ENCODE measurements around the gene GLI3.

Gene GLI3

DNA sequence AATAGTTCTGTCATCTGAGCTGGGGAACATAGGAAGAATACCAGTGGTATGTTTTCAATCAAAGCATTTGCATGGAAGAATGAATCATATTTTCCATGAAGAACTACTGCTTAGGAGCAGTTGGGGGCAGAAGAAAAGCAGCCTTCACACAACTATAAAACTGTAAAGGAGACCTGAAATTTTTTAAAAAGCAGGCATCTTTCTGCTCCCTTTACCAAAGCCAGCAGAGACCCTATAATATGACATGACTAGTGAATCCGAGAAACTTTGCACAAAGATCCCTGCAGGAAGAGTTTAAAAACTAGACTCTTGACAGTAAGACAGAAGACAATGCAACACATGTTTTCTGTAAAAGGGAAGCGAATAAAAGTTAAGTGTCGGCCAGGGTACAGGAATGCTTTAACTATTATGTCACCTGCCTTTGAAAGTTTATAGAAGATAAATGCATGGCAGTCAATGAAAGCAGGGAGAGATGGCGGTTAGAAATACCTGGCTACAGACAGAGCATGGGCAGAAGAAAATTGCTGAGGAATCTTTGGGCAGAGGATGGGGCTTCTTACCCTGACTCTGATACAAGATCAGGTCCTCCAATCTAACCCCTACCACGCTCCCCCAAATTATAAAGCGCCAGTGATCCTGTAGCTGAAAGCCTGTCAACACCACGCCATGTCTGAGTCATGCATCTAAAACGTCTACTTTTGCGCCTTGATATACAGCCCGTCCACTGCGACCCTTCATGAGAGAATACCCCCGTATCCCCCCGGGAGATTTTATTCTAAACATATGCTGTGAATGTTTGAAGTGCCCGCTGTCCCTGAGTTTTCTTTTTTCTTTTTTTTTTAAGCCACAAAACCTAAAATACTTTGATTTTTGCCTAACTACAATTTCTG is 93.1 kb downstream of the GLI3 start:
- FAIRE-seq (no peak), DNase-seq (ENCODE audit: insufficient read length, low spot score) (no peak)
- no peak for TF ChIP-seq SPI1 (IDR thresholded peaks at IDR 0.05; ENCODE audit: low read depth, low read length)
- TF ChIP-seq POLR2A (IDR thresholded peaks at IDR 0.05; ENCODE audit: low read depth, low read length), result no peak
- no peak for TF ChIP-seq POU2F2 (IDR thresholded peaks at IDR 0.05; ENCODE audit: low read depth, low read length)
- no peak for TF ChIP-seq POLR2AphosphoS5 (IDR thresholded peaks at IDR 0.05; ENCODE audit: low read depth, low read length)
- TF ChIP-seq PAX5 (IDR thresholded peaks at IDR 0.05; ENCODE audit: insufficient read depth, low read length, severe bottlenecking), result no peak
- TF ChIP-seq TAF1 (IDR thresholded peaks at IDR 0.05; ENCODE audit: low read depth, low read length), result no peak

DNA sequence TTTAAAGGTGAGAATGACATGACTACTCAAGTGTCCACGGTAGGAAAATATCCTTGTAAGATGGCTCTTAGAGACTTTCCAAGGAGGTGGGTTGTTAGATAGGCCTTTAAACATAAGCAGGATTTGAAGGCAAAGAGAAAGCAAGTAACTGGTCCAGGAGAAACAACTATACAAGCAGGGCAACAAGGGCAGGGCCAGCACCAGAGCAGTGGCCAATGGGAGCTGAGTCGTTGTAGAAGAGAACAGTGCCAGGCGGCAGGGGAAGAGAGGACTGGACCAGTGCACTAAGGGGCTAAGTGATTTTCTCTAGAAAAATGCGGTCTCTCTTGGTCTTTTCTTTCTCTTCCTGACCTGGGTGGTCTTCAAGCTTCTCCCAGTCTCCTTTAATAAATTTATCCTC is 94.9 kb downstream of the GLI3 start:
- TF ChIP-seq POU2F2 (IDR thresholded peaks at IDR 0.05; ENCODE audit: low read depth, low read length), result no peak
- TF ChIP-seq TAF1 (IDR thresholded peaks at IDR 0.05; ENCODE audit: low read depth, low read length), result no peak
- DNase-seq (ENCODE audit: insufficient read length, low spot score) (no peak), FAIRE-seq (no peak)

- no peak for FAIRE-seq
- TF ChIP-seq POLR2A (IDR thresholded peaks at IDR 0.05; ENCODE audit: low read depth, low read length), result no peak
- no peak for TF ChIP-seq PAX5 (IDR thresholded peaks at IDR 0.05; ENCODE audit: insufficient read depth, low read length, severe bottlenecking)
- TF ChIP-seq POU2F2 (IDR thresholded peaks at IDR 0.05; ENCODE audit: low read depth, low read length), result no peak
- no peak for TF ChIP-seq TAF1 (IDR thresholded peaks at IDR 0.05; ENCODE audit: low read depth, low read length)
- TF ChIP-seq POLR2AphosphoS5 (IDR thresholded peaks at IDR 0.05; ENCODE audit: low read depth, low read length), result no peak
- TF ChIP-seq SPI1 (IDR thresholded peaks at IDR 0.05; ENCODE audit: low read depth, low read length), result no peak
- DNase-seq (ENCODE audit: insufficient read length, low spot score), result no peak
Observed at GRCh38 chr7:42139751-42140150, 97.3 kb downstream of the GLI3 start.

- TF ChIP-seq TAF1 (IDR thresholded peaks at IDR 0.05; ENCODE audit: low read depth, low read length) (no peak), POU2F2 (IDR thresholded peaks at IDR 0.05; ENCODE audit: low read depth, low read length) (no peak), POLR2A (IDR thresholded peaks at IDR 0.05; ENCODE audit: low read depth, low read length) (no peak), SPI1 (IDR thresholded peaks at IDR 0.05; ENCODE audit: low read depth, low read length) (no peak), PAX5 (IDR thresholded peaks at IDR 0.05; ENCODE audit: insufficient read depth, low read length, severe bottlenecking) (no peak), POLR2AphosphoS5 (IDR thresholded peaks at IDR 0.05; ENCODE audit: low read depth, low read length) (no peak)
- FAIRE-seq (no peak), DNase-seq (ENCODE audit: insufficient read length, low spot score) (no peak)
Observed at GRCh38 chr7:42138691-42139090, 98.3 kb downstream of the GLI3 start.

- no peak for FAIRE-seq
- TF ChIP-seq POLR2A (IDR thresholded peaks at IDR 0.05; ENCODE audit: low read depth, low read length) (no peak), TAF1 (IDR thresholded peaks at IDR 0.05; ENCODE audit: low read depth, low read length) (no peak), POLR2AphosphoS5 (IDR thresholded peaks at IDR 0.05; ENCODE audit: low read depth, low read length) (no peak)
Observed at GRCh38 chr7:42137941-42138340, 99.1 kb downstream of the GLI3 start.

GRCh38 chr7:42137431-42137830 is 99.6 kb downstream of the GLI3 start:
- no peak for DNase-seq (ENCODE audit: insufficient read length, low spot score)
- no peak for FAIRE-seq
- TF ChIP-seq PAX5 (IDR thresholded peaks at IDR 0.05; ENCODE audit: insufficient read depth, low read length, severe bottlenecking) (no peak), POU2F2 (IDR thresholded peaks at IDR 0.05; ENCODE audit: low read depth, low read length) (no peak), SPI1 (IDR thresholded peaks at IDR 0.05; ENCODE audit: low read depth, low read length) (no peak)

More at GRCh38 chr7:42137941-42138340, 99.1 kb downstream of the GLI3 start:
- no peak for DNase-seq (ENCODE audit: insufficient read length, low spot score)

GRCh38 chr7:42135728-42136127 is 101.3 kb downstream of the GLI3 start:
- DNase-seq (ENCODE audit: insufficient read length, low spot score), result no peak
- no peak for FAIRE-seq
- TF ChIP-seq POLR2A (IDR thresholded peaks at IDR 0.05; ENCODE audit: low read depth, low read length), result no peak
- no peak for TF ChIP-seq TAF1 (IDR thresholded peaks at IDR 0.05; ENCODE audit: low read depth, low read length)
- no peak for TF ChIP-seq POLR2AphosphoS5 (IDR thresholded peaks at IDR 0.05; ENCODE audit: low read depth, low read length)
- TF ChIP-seq SPI1 (IDR thresholded peaks at IDR 0.05; ENCODE audit: low read depth, low read length), result no peak
- TF ChIP-seq POU2F2 (IDR thresholded peaks at IDR 0.05; ENCODE audit: low read depth, low read length), result no peak
- TF ChIP-seq PAX5 (IDR thresholded peaks at IDR 0.05; ENCODE audit: insufficient read depth, low read length, severe bottlenecking), result no peak

GRCh38 chr7:42134276-42134876 is 102.6 kb downstream of the GLI3 start:
- FAIRE-seq (no peak), DNase-seq (ENCODE audit: insufficient read length, low spot score) (no peak)
- TF ChIP-seq POLR2AphosphoS5 (IDR thresholded peaks at IDR 0.05; ENCODE audit: low read depth, low read length) (no peak), POU2F2 (IDR thresholded peaks at IDR 0.05; ENCODE audit: low read depth, low read length) (no peak), SPI1 (IDR thresholded peaks at IDR 0.05; ENCODE audit: low read depth, low read length) (no peak), POLR2A (IDR thresholded peaks at IDR 0.05; ENCODE audit: low read depth, low read length) (no peak), PAX5 (IDR thresholded peaks at IDR 0.05; ENCODE audit: insufficient read depth, low read length, severe bottlenecking) (no peak), TAF1 (IDR thresholded peaks at IDR 0.05; ENCODE audit: low read depth, low read length) (no peak)

DNA sequence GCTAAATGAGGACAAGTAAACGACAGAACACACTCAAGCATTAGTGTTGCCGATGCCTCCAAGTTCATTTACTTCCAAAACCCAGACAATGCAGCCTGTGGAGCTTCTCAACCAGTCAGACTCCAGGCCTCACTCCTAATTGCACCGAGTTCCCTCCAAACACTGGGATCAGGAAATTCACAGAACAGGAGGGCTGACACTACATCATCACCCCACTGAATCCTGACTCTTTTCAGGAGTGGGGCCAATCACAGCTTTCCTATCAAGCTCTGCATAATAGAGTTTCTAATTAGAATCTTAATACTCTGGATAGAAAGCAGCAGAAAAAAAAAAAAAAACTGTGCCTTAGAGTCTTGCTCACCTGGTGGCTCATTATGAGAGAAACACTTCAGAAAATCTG is 103.7 kb downstream of the GLI3 start:
- FAIRE-seq (no peak), DNase-seq (ENCODE audit: insufficient read length, low spot score) (no peak)
- TF ChIP-seq PAX5 (IDR thresholded peaks at IDR 0.05; ENCODE audit: insufficient read depth, low read length, severe bottlenecking), result no peak
- no peak for TF ChIP-seq POLR2A (IDR thresholded peaks at IDR 0.05; ENCODE audit: low read depth, low read length)
- TF ChIP-seq POLR2AphosphoS5 (IDR thresholded peaks at IDR 0.05; ENCODE audit: low read depth, low read length), result no peak
- no peak for TF ChIP-seq SPI1 (IDR thresholded peaks at IDR 0.05; ENCODE audit: low read depth, low read length)
- no peak for TF ChIP-seq TAF1 (IDR thresholded peaks at IDR 0.05; ENCODE audit: low read depth, low read length)
- no peak for TF ChIP-seq POU2F2 (IDR thresholded peaks at IDR 0.05; ENCODE audit: low read depth, low read length)

DNA sequence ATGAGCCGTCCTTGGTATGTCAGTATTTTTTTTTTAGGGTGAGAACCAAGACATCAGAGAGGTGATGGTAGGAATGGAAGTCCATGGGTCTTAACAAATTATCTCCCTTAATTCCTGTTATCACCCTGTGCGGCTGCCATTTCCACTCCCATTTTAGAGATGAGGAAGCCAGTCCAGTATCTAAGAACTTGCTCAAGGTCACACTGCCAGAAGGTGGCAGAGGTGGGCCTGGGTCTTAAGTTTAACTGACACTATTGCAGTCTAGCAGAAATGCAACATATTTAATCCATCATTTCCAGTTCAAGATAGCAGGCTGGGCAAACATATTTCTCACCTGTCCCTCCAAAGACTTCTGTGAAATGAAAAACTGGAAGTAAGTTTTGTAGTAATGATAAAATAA is 108.3 kb downstream of the GLI3 start:
- no peak for TF ChIP-seq TAF1 (IDR thresholded peaks at IDR 0.05; ENCODE audit: low read depth, low read length)
- TF ChIP-seq POLR2AphosphoS5 (IDR thresholded peaks at IDR 0.05; ENCODE audit: low read depth, low read length), result no peak
- no peak for TF ChIP-seq POLR2A (IDR thresholded peaks at IDR 0.05; ENCODE audit: low read depth, low read length)
- TF ChIP-seq SPI1 (IDR thresholded peaks at IDR 0.05; ENCODE audit: low read depth, low read length), result no peak
- TF ChIP-seq PAX5 (IDR thresholded peaks at IDR 0.05; ENCODE audit: insufficient read depth, low read length, severe bottlenecking), result no peak
- TF ChIP-seq POU2F2 (IDR thresholded peaks at IDR 0.05; ENCODE audit: low read depth, low read length), result no peak
- FAIRE-seq (no peak), DNase-seq (ENCODE audit: insufficient read length, low spot score) (no peak)
